ENCODE measurements around the gene C5. TPM values are rescaled to one million over a fixed set of nuclear protein-coding genes. Genes with fewer than 3 reads are reported as not detected.

Gene C5
- total RNA-seq, 1 donor from 2014 or later: 1.0 TPM

GRCh38 chr9:120920806-120921178 lies 129.3 kb downstream of the C5 start:
- DNase-seq (no peak), ATAC-seq (ENCODE audit: poor library complexity) (no peak)
- intact Hi-C loops (cut with DNase I): no loop called here

- ATAC-seq (ENCODE audit: poor library complexity) (peak; percentile 68), DNase-seq (no peak)
- intact Hi-C loops (cut with DNase I): loop anchor here (5.0 kb wide), 1 partner anchor 43 kb away; the partner anchor contains the start of gene PHF19
Observed at GRCh38 chr9:120919843-120920805, 130.0 kb downstream of the C5 start.

- intact Hi-C loops (cut with DNase I): loop anchor here (5.0 kb wide), 1 partner anchor 42 kb away; the partner anchor contains the start of gene PHF19
- DNase-seq (no peak), ATAC-seq (ENCODE audit: poor library complexity) (peak; percentile 64)
Observed at GRCh38 chr9:120918931-120919842, 130.9 kb downstream of the C5 start.

- DNase-seq (no peak), ATAC-seq (ENCODE audit: poor library complexity) (no peak)
- intact Hi-C loops (cut with DNase I): loop anchor here (5.0 kb wide), 1 partner anchor 41 kb away; the partner anchor contains the start of gene PHF19
Observed at GRCh38 chr9:120917929-120918762, 131.9 kb downstream of the C5 start.

GRCh38 chr9:120916991-120917880 lies 132.8 kb downstream of the C5 start:
- no peak for ATAC-seq (ENCODE audit: poor library complexity)
- intact Hi-C loops (cut with DNase I): loop anchor here (5.0 kb wide), 1 partner anchor 40 kb away; the partner anchor contains the start of gene PHF19

GRCh38 chr9:120916588-120916987 lies 133.5 kb downstream of the C5 start:
- DNase-seq: peak; percentile 83
- intact Hi-C loops (cut with DNase I): loop anchor here (5.0 kb wide), 1 partner anchor 39 kb away; the partner anchor contains the start of gene PHF19
- peak; percentile 40 for ATAC-seq (ENCODE audit: poor library complexity)

More at GRCh38 chr9:120916991-120917880, 132.8 kb downstream of the C5 start:
- DNase-seq: no peak

GRCh38 chr9:120915854-120916470 lies 134.1 kb downstream of the C5 start:
- ATAC-seq (ENCODE audit: poor library complexity): no peak
- intact Hi-C loops (cut with DNase I): loop anchor here (5.0 kb wide), 1 partner anchor 39 kb away; the partner anchor contains the start of gene PHF19
- no peak for DNase-seq

- intact Hi-C loops (cut with DNase I): loop anchor here (5.0 kb wide), 1 partner anchor 38 kb away; the partner anchor contains the start of gene PHF19
- DNase-seq (no peak), ATAC-seq (ENCODE audit: poor library complexity) (no peak)
Observed at GRCh38 chr9:120914953-120915352, 135.1 kb downstream of the C5 start.

- peak; percentile 47 for ATAC-seq (ENCODE audit: poor library complexity)
- DNase-seq: no peak
- intact Hi-C loops (cut with DNase I): no loop called here
Observed at GRCh38 chr9:120914396-120914795, 135.7 kb downstream of the C5 start.

GRCh38 chr9:120913647-120914264 lies 136.3 kb downstream of the C5 start:
- no peak for DNase-seq

GRCh38 chr9:120912958-120913646 lies 137.0 kb downstream of the C5 start:
- intact Hi-C loops (cut with DNase I): no loop called here
- ATAC-seq (ENCODE audit: poor library complexity) (no peak), DNase-seq (no peak)

More at GRCh38 chr9:120913647-120914264, 136.3 kb downstream of the C5 start:
- intact Hi-C loops (cut with DNase I): no loop called here
- ATAC-seq (ENCODE audit: poor library complexity): no peak

- peak; percentile 5 for DNase-seq
- intact Hi-C loops (cut with DNase I): no loop called here
- no peak for ATAC-seq (ENCODE audit: poor library complexity)
Observed at GRCh38 chr9:120911295-120911837, 138.7 kb downstream of the C5 start.

- ATAC-seq (ENCODE audit: poor library complexity) (no peak), DNase-seq (no peak)
- intact Hi-C loops (cut with DNase I): no loop called here
Observed at GRCh38 chr9:120910643-120911042, 139.4 kb downstream of the C5 start.

GRCh38 chr9:120909904-120910303 lies 140.2 kb downstream of the C5 start:
- intact Hi-C loops (cut with DNase I): no loop called here
- ATAC-seq (ENCODE audit: poor library complexity): no peak
- no peak for DNase-seq
